NCI-H2196 (cell line): ENCODE results near the gene CEP44.
"Not testable (repeated sequence)": the region's sequence is repeated elsewhere in the genome, so short reads cannot be mapped to it uniquely, and the experiment has no call there.

ENCODE experiments used
- DNase-seq: peaks from one replicate; lab custom pipeline; 2025; ENCODE audit not compliant: unreplicated experiment; lab: John Stamatoyannopoulos, UW

The CEP44 gene

GRCh38 chr4:174283507-174284471 lies at the start of gene CEP44, which contains the start of gene FBXO8:
CEP44 (plus strand) TSS chr4:174283911; CDS start chr4:174299122, 15,211 bp downstream.
FBXO8 (minus strand) TSS chr4:174283667; CDS start chr4:174263092, 20,575 bp downstream.
- DNase-seq: peak; percentile 54

GRCh38 chr4:174236359-174236758 lies 47.4 kb upstream of the CEP44 start:
- no peak for DNase-seq

GRCh38 chr4:174241162-174241561 lies 42.5 kb upstream of the CEP44 start:
- DNase-seq: no peak

- DNase-seq: no peak
Observed at GRCh38 chr4:174244441-174244840, 39.3 kb upstream of the CEP44 start.

GRCh38 chr4:174245714-174246113 lies 38.0 kb upstream of the CEP44 start:
- DNase-seq: no peak

GRCh38 chr4:174248407-174248806 lies 35.3 kb upstream of the CEP44 start:
- no peak for DNase-seq

GRCh38 chr4:174252412-174252811 lies 31.3 kb upstream of the CEP44 start:
- no peak for DNase-seq

- no peak for DNase-seq
Observed at GRCh38 chr4:174254613-174255012, 29.1 kb upstream of the CEP44 start.

GRCh38 chr4:174255374-174255773 lies 28.3 kb upstream of the CEP44 start:
- no peak for DNase-seq

- DNase-seq: no peak
Observed at GRCh38 chr4:174255786-174256185, 27.9 kb upstream of the CEP44 start.

GRCh38 chr4:174256277-174256713 lies 27.4 kb upstream of the CEP44 start:
- DNase-seq: no peak

GRCh38 chr4:174259580-174259979 lies 24.1 kb upstream of the CEP44 start:
- no peak for DNase-seq

- DNase-seq: no peak
Observed at GRCh38 chr4:174260099-174260498, 23.6 kb upstream of the CEP44 start.

GRCh38 chr4:174261432-174261831 lies 22.3 kb upstream of the CEP44 start:
- DNase-seq: not testable (repeated sequence)

GRCh38 chr4:174262624-174263444 lies 20.9 kb upstream of the CEP44 start:
- DNase-seq: no peak

GRCh38 chr4:174263445-174263736 lies 20.3 kb upstream of the CEP44 start:
- no peak for DNase-seq

- DNase-seq: no peak
Observed at GRCh38 chr4:174265916-174266315, 17.8 kb upstream of the CEP44 start.

GRCh38 chr4:174266416-174266815 lies 17.3 kb upstream of the CEP44 start:
- DNase-seq: no peak

- no peak for DNase-seq
Observed at GRCh38 chr4:174273930-174274329, 9.8 kb upstream of the CEP44 start.

GRCh38 chr4:174274436-174274835 lies 9.3 kb upstream of the CEP44 start:
- no peak for DNase-seq

GRCh38 chr4:174275101-174275500 lies 8.6 kb upstream of the CEP44 start:
- no peak for DNase-seq

GRCh38 chr4:174277433-174277832 lies 6.3 kb upstream of the CEP44 start:
- no peak for DNase-seq
